ENCODE measurements around the gene LYPD6B.

Gene LYPD6B

DNA sequence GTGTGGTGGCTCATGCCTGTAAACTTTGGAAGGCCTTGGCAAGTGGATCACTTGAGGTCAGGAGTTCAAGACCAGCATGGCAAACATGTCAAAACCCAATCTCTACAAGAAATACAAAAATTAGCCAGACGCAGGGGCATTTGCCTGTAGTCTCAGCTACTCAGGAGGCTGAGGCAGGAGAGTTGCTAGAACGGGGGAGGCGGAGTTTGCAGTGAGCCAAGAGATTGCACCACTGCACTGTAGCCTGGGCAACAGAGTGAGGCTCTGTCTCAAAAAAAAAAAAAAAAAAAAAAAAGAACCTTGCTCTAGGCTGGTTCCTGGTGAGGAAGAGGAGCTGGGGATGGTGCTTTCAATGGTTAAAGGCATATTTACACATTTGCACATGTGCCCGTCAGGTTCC is 129.4 kb downstream of the LYPD6B start:
- Histone ChIP-seq H4K20me1 (ENCODE audit: insufficient read depth, low read length) (no peaks in the 10 kb centered on the region), H2AFZ (ENCODE audit: low read length) (no peak overlapping the region), H3K27me3 (replicated peaks; ENCODE audit: insufficient read depth, low read length) (no peaks in the 10 kb centered on the region), H3K4me2 (ENCODE audit: low read depth, low read length) (peak overlapping the region; percentile 14; the same call in 1 of the 2 replicates), H3F3A (ENCODE audit: insufficient read depth, low read length) (no peaks in the 10 kb centered on the region; the same call in 1 of the 2 replicates), H3K9ac (ENCODE audit: low read length) (no peak overlapping the region), H3K4me3 (ENCODE audit: low read length) (no peak overlapping the region), H3K9me2 (replicated peaks; ENCODE audit: insufficient read depth, low read length) (no peaks in the 10 kb centered on the region), H3K27ac (ENCODE audit: low read length) (no peak overlapping the region), H3K9me3 (replicated peaks; ENCODE audit: insufficient read depth, low read length) (no peaks in the 10 kb centered on the region), H3K4me1 (ENCODE audit: low read length) (peaks cover 20% of the 10 kb centered on the region), H3K79me2 (ENCODE audit: low read length) (no peaks in the 10 kb centered on the region), H3K36me3 (replicated peaks; ENCODE audit: insufficient read depth, low read length) (no peaks in the 10 kb centered on the region)
- no peak for DNase-seq
- TF ChIP-seq EZH2 (optimal IDR thresholded peaks at IDR 0.05; ENCODE audit: low read depth, low read length) (no peak), EZH2phosphoT487 (IDR thresholded peaks at IDR 0.05; ENCODE audit: low read length) (no peak)
- TF ChIP-seq, protein P1, sequence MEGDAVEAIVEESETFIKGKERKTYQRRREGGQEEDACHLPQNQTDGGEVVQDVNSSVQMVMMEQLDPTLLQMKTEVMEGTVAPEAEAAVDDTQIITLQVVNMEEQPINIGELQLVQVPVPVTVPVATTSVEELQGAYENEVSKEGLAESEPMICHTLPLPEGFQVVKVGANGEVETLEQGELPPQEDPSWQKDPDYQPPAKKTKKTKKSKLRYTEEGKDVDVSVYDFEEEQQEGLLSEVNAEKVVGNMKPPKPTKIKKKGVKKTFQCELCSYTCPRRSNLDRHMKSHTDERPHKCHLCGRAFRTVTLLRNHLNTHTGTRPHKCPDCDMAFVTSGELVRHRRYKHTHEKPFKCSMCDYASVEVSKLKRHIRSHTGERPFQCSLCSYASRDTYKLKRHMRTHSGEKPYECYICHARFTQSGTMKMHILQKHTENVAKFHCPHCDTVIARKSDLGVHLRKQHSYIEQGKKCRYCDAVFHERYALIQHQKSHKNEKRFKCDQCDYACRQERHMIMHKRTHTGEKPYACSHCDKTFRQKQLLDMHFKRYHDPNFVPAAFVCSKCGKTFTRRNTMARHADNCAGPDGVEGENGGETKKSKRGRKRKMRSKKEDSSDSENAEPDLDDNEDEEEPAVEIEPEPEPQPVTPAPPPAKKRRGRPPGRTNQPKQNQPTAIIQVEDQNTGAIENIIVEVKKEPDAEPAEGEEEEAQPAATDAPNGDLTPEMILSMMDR (IDR thresholded peaks at IDR 0.05; ENCODE audit: low read length), result no peak

DNA sequence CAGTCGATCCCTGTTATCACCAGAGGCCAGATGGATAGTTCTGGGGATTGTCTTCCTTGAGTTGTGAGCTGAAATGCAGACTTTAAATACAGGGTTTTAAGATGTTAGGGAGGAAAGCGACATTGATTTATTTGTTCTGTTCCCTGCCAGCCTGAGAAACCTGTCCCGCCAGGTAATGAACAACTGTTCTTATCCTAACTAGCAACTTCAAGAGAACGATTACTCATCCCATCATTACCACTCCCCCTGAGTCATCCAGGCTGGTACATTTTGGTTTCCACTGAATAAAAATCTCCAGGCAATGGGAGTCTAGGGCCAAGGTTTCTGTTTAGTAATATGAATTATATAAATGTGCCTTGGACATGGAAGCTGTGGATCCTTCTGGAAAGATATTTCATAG is 131.2 kb downstream of the LYPD6B start:
- no peak overlapping the region for H3K27ac ChIP-seq (ENCODE audit: low read length)
- no peaks in the 10 kb centered on the region; the same call in 1 of the 2 replicates for H3F3A ChIP-seq (ENCODE audit: insufficient read depth, low read length)
- TF ChIP-seq, protein P1 (IDR thresholded peaks at IDR 0.05; ENCODE audit: low read length), result no peak
- TF ChIP-seq EZH2 (optimal IDR thresholded peaks at IDR 0.05; ENCODE audit: low read depth, low read length) (no peak), EZH2phosphoT487 (IDR thresholded peaks at IDR 0.05; ENCODE audit: low read length) (no peak)
- no peak overlapping the region for H2AFZ ChIP-seq (ENCODE audit: low read length)
- H3K79me2 ChIP-seq (ENCODE audit: low read length), result no peaks in the 10 kb centered on the region
- DNase-seq, result no peak
- no peaks in the 10 kb centered on the region for H3K9me3 ChIP-seq (replicated peaks; ENCODE audit: insufficient read depth, low read length)
- H4K20me1 ChIP-seq (ENCODE audit: insufficient read depth, low read length), result no peaks in the 10 kb centered on the region
- H3K4me1 ChIP-seq (ENCODE audit: low read length), result peaks cover 20% of the 10 kb centered on the region
- no peaks in the 10 kb centered on the region for H3K9me2 ChIP-seq (replicated peaks; ENCODE audit: insufficient read depth, low read length)
- H3K36me3 ChIP-seq (replicated peaks; ENCODE audit: insufficient read depth, low read length), result no peaks in the 10 kb centered on the region
- H3K4me2 ChIP-seq (ENCODE audit: low read depth, low read length), result no peak overlapping the region
- H3K9ac ChIP-seq (ENCODE audit: low read length), result no peak overlapping the region
- no peaks in the 10 kb centered on the region for H3K27me3 ChIP-seq (replicated peaks; ENCODE audit: insufficient read depth, low read length)
- H3K4me3 ChIP-seq (ENCODE audit: low read length), result no peak overlapping the region

DNA sequence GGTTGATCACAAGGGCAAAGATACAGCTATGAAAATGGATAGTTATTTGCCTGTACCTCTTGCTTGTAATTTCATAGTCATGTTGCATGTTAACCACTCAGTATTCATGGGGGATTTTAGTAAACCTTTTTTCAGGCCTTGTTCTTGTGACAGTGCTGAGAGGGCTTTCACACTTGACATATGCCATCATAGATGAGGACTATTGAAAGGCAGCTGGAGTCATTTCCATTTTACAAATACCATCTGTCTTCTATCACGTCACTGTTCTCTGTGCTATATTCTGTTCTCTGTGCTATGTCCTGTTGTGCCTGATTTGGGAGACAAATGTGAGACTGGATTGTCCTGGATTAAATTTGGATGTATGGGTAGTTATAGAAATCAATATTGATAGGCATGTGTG is 131.7 kb downstream of the LYPD6B start:
- Histone ChIP-seq H3K36me3 (replicated peaks; ENCODE audit: insufficient read depth, low read length) (no peaks in the 10 kb centered on the region), H3K4me2 (ENCODE audit: low read depth, low read length) (no peak overlapping the region), H3K27ac (ENCODE audit: low read length) (no peak overlapping the region), H3K79me2 (ENCODE audit: low read length) (no peaks in the 10 kb centered on the region), H3K4me1 (ENCODE audit: low read length) (peaks cover 20% of the 10 kb centered on the region), H4K20me1 (ENCODE audit: insufficient read depth, low read length) (no peaks in the 10 kb centered on the region), H3K9me2 (replicated peaks; ENCODE audit: insufficient read depth, low read length) (no peaks in the 10 kb centered on the region), H3F3A (ENCODE audit: insufficient read depth, low read length) (no peaks in the 10 kb centered on the region; the same call in 1 of the 2 replicates), H3K27me3 (replicated peaks; ENCODE audit: insufficient read depth, low read length) (no peaks in the 10 kb centered on the region), H3K9ac (ENCODE audit: low read length) (no peak overlapping the region), H2AFZ (ENCODE audit: low read length) (no peak overlapping the region), H3K9me3 (replicated peaks; ENCODE audit: insufficient read depth, low read length) (no peaks in the 10 kb centered on the region), H3K4me3 (ENCODE audit: low read length) (no peak overlapping the region)
- TF ChIP-seq, protein P1 (IDR thresholded peaks at IDR 0.05; ENCODE audit: low read length), result no peak
- no peak for TF ChIP-seq EZH2phosphoT487 (IDR thresholded peaks at IDR 0.05; ENCODE audit: low read length)
- TF ChIP-seq EZH2 (optimal IDR thresholded peaks at IDR 0.05; ENCODE audit: low read depth, low read length), result no peak
- DNase-seq, result no peak
